Stimulated activated CD8-positive, alpha-beta memory T cell treated with anti-CD3 and anti-CD28 coated beads, Interleukin-15, amount 100 ng/mL, for 24 hours (primary cell): ENCODE data around the gene RNF220.

Experiments
- DNase-seq: peaks from one replicate; pipeline ENCODE4 v3.0.0-alpha.2; 2020; ENCODE audit warnings: low read depth

The RNF220 gene

DNA sequence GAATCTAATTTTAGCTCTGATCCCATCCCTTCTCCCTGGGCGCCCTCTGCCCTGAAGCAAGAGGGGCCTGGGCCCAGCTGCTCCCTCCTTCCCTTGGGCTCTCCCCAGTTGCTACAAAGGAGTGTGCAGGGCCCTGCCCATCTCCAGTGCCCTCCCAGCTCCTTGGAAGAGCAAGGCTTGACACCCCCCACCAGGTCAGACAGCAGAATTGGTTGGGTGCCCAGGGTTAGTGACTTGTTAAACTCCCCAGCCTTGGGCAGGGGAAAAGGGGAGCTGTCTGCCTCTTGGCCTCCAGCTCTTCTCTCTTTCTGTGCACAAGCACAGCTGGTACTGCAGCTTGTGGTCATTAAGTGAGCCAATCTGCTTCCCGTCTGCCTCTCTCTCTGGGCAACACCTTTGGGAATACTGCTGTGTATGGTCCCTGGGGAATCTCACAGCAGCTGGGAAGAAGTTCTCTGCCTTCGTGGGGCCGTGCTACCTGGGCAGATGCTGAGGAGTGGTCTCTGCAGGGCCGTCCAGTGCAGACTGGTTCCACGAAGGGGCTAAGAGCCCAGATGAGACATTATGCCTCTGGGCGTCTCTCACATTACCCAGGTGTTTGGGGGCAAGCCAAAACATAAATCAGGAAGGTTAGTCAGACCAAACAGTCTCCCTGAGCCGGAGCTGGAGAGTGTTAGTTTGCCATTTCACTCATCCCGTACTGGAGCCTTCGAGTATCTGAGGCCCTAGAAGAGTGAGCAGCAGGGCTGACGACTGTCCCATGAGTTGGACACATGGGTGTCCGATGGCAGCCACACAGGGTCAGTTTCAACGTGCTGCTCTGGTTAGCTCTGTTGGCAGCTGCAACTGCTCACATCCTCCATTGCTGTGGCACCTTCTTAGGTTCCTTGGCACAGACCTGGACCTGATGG, 231.9 kb downstream of the RNF220 start:
- no peak for DNase-seq

GRCh38 chr1:44637702-44638411, 232.8 kb downstream of the RNF220 start:
- DNase-seq, result no peak

GRCh38 chr1:44640200-44640853, 235.3 kb downstream of the RNF220 start:
- no peak for DNase-seq

- DNase-seq, result no peak
Measured at GRCh38 chr1:44641126-44642102, 236.4 kb downstream of the RNF220 start.

GRCh38 chr1:44642255-44642654, 237.2 kb downstream of the RNF220 start:
- DNase-seq, result no peak

GRCh38 chr1:44642925-44643324, 237.9 kb downstream of the RNF220 start:
- no peak for DNase-seq

- no peak for DNase-seq
Measured at GRCh38 chr1:44643721-44644334, 238.8 kb downstream of the RNF220 start.

GRCh38 chr1:44644806-44645205, 239.8 kb downstream of the RNF220 start:
- no peak for DNase-seq

DNA sequence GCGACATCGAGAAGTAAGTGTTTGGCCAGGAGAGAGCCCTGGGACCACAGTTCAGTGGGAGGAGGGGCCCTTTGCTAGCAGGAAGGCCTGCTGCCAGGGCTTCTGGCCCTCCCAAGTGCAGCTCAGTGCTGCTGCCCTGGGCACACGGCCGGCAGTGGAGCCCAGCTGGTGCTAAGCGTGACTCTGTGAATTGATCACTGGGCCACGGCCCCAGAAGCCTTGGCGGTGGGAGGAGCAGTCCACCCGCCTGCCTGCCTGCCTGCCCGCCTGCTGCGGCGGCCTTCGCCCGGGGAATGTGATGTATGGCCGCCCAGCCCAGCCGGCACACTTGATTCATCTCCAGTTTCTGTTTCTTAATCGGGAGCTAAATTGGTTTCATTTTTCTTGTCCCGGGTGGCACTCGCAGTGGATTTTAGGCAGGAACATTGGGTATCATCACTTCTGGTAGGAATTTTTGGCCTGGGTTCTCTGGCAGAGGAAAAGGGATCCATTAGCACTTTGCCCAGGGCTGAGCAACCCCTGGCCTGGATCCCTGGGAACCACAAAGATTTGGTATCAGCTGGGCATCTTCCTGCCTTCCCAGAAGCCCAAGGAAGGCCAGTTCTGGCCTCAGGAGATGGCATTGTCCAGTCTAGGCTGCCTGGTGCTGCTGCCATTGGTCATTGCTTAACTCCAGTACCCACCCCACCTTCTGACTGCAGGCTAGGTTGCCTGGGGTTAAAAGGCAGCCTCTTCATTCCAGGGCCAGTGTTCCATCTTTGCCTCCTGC, 240.6 kb downstream of the RNF220 start:
- no peak for DNase-seq

DNA sequence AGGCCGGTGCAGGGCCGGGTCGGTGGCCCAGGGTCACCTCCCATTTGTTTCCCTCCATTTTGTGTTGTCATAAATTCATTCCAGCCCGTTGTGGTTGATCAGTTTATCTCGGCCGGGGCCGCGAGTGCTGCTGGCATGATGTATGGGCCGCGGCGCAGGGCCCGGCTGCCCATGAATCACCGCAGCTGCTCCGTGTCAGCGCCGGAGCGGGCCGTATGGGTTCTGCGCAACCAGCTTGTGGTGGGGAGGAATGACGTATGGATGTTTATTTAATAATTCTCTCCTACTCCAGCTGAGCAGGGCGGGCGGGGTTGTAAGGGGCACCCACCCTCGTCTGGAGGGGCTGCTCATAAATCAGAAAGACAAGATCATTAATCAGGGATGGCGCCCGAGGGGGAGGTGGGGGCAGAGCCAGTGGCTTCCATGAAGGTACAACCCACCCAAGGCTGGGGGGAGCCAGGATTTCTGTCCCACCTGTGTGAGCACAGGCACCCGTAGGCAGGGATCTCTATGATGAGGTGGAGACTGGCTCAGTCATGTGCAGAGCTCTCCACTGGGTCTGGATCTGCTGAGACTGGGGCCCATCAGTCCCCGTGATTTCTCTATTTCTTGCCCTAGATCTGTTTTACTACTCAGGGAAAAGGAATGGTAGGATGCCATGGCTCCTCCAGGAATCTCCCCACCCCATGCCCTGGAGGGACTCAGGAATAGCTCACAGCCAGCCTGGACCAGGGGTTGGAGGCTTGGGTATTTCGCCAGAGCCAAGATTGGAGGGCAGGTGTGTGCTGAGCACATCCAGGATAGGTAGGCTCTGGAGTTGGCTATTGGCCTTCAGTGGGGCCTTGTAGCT, 241.4 kb downstream of the RNF220 start:
- DNase-seq, result no peak

GRCh38 chr1:44647896-44648295, 242.8 kb downstream of the RNF220 start:
- DNase-seq, result no peak

DNA sequence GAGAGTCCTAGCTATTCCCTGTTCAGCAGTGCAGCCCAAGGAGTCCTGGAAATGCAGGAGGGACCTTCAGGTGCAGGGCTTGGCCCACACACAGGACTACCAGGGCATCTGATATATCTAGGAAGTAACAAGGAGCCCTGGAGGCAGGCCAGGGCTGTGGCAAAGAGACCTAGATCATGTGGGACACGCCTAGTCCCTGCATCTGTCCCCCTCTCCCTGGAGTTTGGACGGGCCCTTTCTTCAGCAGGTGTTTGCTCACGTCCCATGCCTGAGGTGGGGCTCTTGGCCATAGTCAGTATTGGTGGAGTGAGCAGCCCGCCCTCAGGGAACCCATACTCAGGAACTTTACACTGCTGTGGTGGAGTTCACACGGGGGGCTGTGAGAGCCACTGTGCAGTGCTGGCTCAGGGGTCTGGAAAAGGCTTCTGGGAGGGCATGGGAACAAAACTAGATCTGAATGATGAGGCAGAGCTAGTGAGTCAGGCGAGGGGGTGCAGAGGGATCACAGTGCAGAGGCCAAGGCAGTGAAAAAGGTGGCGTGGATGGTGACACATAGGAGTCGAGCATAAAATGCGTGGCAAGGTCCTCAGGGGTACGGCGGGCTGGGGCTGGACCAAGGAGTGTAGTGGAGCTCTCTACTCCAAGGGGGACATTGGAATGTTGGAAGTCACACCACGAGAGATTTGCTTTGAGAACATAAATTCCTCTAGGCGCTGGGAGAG, 243.6 kb downstream of the RNF220 start:
- no peak for DNase-seq

- DNase-seq, result no peak
Measured at GRCh38 chr1:44649788-44650158, 244.7 kb downstream of the RNF220 start.

- no peak for DNase-seq
Measured at GRCh38 chr1:44650159-44650831, 245.2 kb downstream of the RNF220 start.

- DNase-seq, result no peak
Measured at GRCh38 chr1:44651069-44651468, 246.0 kb downstream of the RNF220 start.

- peak; percentile 61 for DNase-seq
Measured at GRCh38 chr1:44652445-44653106, 247.5 kb downstream of the RNF220 start.

DNA sequence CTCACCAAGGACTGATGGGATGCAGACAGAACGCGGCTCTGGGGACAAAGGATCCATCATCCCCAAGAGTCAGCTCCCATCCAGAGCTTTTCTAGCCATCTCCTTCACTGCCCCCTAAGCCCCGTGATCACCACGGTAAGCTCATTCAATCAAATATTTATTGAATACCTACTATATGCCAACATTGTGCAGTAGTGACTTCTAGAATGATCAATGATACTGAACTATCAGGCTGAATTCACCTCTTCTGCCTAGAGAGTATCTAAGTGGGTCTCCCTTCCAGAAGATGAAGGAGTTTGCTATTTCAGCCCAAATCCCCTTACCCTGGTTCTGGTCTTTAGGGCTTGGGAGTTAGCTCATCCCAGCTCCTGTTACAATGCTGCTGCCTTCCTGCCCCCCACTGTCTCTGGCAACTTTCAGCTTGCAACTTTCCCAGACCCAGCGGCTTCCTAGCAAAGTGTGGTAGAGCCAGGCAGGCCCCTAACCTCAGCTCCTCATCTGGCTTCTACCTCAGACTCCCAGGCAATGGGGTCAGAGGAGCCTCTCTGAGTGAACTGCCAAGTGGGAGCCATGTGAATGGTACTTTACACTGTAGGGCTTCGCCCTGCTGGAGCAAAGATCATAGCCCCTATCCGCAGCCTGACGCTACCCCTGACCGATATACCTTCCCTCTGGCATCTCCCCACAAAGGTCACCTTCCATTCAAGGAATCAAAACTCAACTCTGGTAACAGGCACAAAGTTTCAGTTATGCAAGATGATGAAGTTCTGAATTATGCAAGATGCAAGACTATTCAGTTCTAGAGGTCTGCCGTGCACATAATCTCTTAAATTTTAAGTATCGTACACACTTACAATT, 248.3 kb downstream of the RNF220 start:
- DNase-seq, result no peak
